WTC11 (cell line): Measurements from ENCODE around the gene HS1BP3. TPM values are rescaled to one million over a fixed set of nuclear protein-coding genes. Genes with fewer than 3 reads are reported as not detected.

ENCODE experiments used
- ATAC-seq: fragments of 200-7000 bp; cut with Tn5 transposase; 2 replicates; pipeline ENCODE4 v1.10.0; 2021; ENCODE audit warnings: mild to moderate bottlenecking, moderate library complexity
- CTCF ChIA-PET: fragments of 300-600 bp; sonication (Branson Sonifier 250); formaldehyde crosslinking; loops from one replicate; lab custom pipeline; 2021; ENCODE audit warnings: antibody characterized with exemption; lab: Charles Lee
- POLR2A ChIA-PET: fragments of 350-600 bp; sonication (Branson Sonifier 250); formaldehyde crosslinking; loops from one replicate; lab custom pipeline; 2021; ENCODE audit warnings: antibody characterized with exemption; lab: Charles Lee
- DNase-seq: peaks from one replicate; pipeline ENCODE4 v3.0.0; 2021; ENCODE audit warnings: low spot score
- H3K27ac Mint-ChIP-seq: 2 replicates; pipeline ENCODE4 v1.8.0; 2021; ENCODE audit warnings: mixed read lengths
- H3K27me3 Mint-ChIP-seq: 2 replicates; pipeline ENCODE4 v1.8.0; 2021; ENCODE audit warnings: low read depth, mild to moderate bottlenecking, moderate library complexity, mixed read lengths
- H3K36me3 Mint-ChIP-seq: 2 replicates; pipeline ENCODE4 v1.8.0; 2021; ENCODE audit warnings: mixed read lengths
- H3K4me1 Mint-ChIP-seq: 2 replicates; pipeline ENCODE4 v1.8.0; 2022; ENCODE audit warnings: mixed read lengths
- H3K4me3 Mint-ChIP-seq: 2 replicates; pipeline ENCODE4 v1.8.0; 2021; ENCODE audit warnings: mild to moderate bottlenecking, moderate library complexity, mixed read lengths
- H3K9me3 Mint-ChIP-seq: 2 replicates; pipeline ENCODE4 v1.8.0; 2021; ENCODE audit warnings: mixed read lengths
- ATF1 ChIP-seq: sonication (generic); formaldehyde crosslinking; IDR thresholded peaks from 2 replicates; pipeline ENCODE4 v1.8.1; 2023; ENCODE audit warnings: mild to moderate bottlenecking, moderate library complexity, missing genetic modification reagents
- CDX4 ChIP-seq: fragments of 250-450 bp; sonication (Bioruptor Pico); IDR thresholded peaks from 2 replicates; pipeline ENCODE4 v1.9.0; 2021; ENCODE audit warnings: moderate library complexity, mild to moderate bottlenecking, inconsistent platforms, borderline replicate concordance
- CREM ChIP-seq: sonication (generic); formaldehyde crosslinking; IDR thresholded peaks from 2 replicates; pipeline ENCODE4 v1.8.1; 2022; ENCODE audit warnings: mild to moderate bottlenecking, missing genetic modification reagents, moderate library complexity
- ETV6 ChIP-seq: sonication (generic); formaldehyde crosslinking; IDR thresholded peaks from 2 replicates; pipeline ENCODE4 v1.8.1; 2022; ENCODE audit warnings: mild to moderate bottlenecking, missing genetic modification reagents
- FOXK1 ChIP-seq: sonication (generic); formaldehyde crosslinking; IDR thresholded peaks from 2 replicates; pipeline ENCODE4 v1.8.0; 2022; ENCODE audit warnings: mild to moderate bottlenecking, moderate library complexity, missing genetic modification reagents
- FOXP1 ChIP-seq: sonication (generic); formaldehyde crosslinking; IDR thresholded peaks from 2 replicates; pipeline ENCODE4 v1.8.0; 2022; ENCODE audit warnings: missing genetic modification reagents, mild to moderate bottlenecking, moderate library complexity, borderline replicate concordance
- FOXP4 ChIP-seq: sonication (generic); formaldehyde crosslinking; IDR thresholded peaks from 2 replicates; pipeline ENCODE4 v1.8.0; 2022; ENCODE audit warnings: mild to moderate bottlenecking, missing genetic modification reagents
- GTF2I ChIP-seq: fragments of 250-450 bp; sonication (Bioruptor Pico); conservative IDR thresholded peaks from 2 replicates; pipeline ENCODE4 v1.4.0; 2021; ENCODE audit warnings: mild to moderate bottlenecking
- JAZF1 ChIP-seq: fragments of 250-450 bp; sonication (Bioruptor Pico); IDR thresholded peaks from 2 replicates; pipeline ENCODE4 v1.9.0; 2021; ENCODE audit warnings: moderate library complexity, mild to moderate bottlenecking, inconsistent platforms
- MXD4 ChIP-seq: fragments of 250-450 bp; sonication (Bioruptor Pico); IDR thresholded peaks from 2 replicates; pipeline ENCODE4 v1.8.0; 2021; ENCODE audit warnings: mild to moderate bottlenecking, moderate library complexity, borderline replicate concordance
- NFATC4 ChIP-seq: fragments of 250-450 bp; sonication (Bioruptor Pico); IDR thresholded peaks from 2 replicates; pipeline ENCODE4 v1.9.0; 2021; ENCODE audit warnings: mild to moderate bottlenecking
- OVOL2 ChIP-seq: fragments of 250-450 bp; sonication (Bioruptor Pico); IDR thresholded peaks from 2 replicates; pipeline ENCODE4 v1.9.0; 2021; ENCODE audit warnings: mild to moderate bottlenecking, borderline replicate concordance
- SP1 ChIP-seq: sonication (generic); formaldehyde crosslinking; conservative IDR thresholded peaks from 2 replicates; pipeline ENCODE4 v1.8.1; 2022; ENCODE audit warnings: missing genetic modification reagents
- TEAD4 ChIP-seq: sonication (generic); formaldehyde crosslinking; IDR thresholded peaks from 2 replicates; pipeline ENCODE4 v1.8.0; 2022; ENCODE audit warnings: mild to moderate bottlenecking, missing genetic modification reagents
- ZNF423 ChIP-seq: fragments of 250-450 bp; sonication (Bioruptor Pico); IDR thresholded peaks from 2 replicates; pipeline ENCODE4 v2.1.2; 2022; ENCODE audit warnings: mild to moderate bottlenecking, moderate library complexity
- total RNA-seq: library from RNA; stranded (reverse); gene quantifications from 3 replicates; pipeline ENCODE4 v1.2.3, GENCODE V29; 2021

HS1BP3 gene
- total RNA-seq, 1 experiment from 2014 or later = 17.9 TPM

- TF ChIP-seq FOXP4 = no peak
- TF ChIP-seq ETV6 (CRISPR knock-in tag) = no peak
- no peak for TF ChIP-seq FOXK1 (CRISPR knock-in tag)
- TF ChIP-seq GTF2I = no peak
- TF ChIP-seq ATF1 (CRISPR knock-in tag) = no peak
- TF ChIP-seq OVOL2 (CRISPR knock-in tag) = no peak
- TF ChIP-seq ZNF423 (CRISPR knock-in tag) = no peak
- TF ChIP-seq TEAD4 = no peak
- TF ChIP-seq MXD4 (CRISPR knock-in tag) = no peak
- no peak for TF ChIP-seq JAZF1 (CRISPR knock-in tag)
- no peak for TF ChIP-seq CREM (CRISPR knock-in tag)
- no peak for TF ChIP-seq CDX4 (CRISPR knock-in tag)
- no peak for TF ChIP-seq NFATC4
Observed at GRCh38 chr2:20568501-20569463, 82.1 kb downstream of the HS1BP3 start (continued).

DNA sequence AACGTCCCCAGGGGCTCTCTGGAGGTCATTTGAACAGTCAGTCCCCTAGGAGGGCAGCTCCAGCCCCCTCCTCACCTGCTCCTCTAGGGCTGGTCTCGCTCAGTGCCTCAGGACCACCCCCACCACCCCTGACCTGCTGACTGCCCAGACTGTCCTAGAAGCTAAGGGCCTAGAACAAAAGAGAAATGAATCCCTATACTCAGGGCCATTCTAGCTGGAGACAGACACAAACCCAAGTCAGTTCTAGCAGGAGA is 83.0 kb downstream of the HS1BP3 start:
- ChIA-PET POLR2A (interaction anchor here (2.2 kb wide), 1 partner anchor 121 kb away, joined by 9 read pairs; the partner anchor contains the start of gene RHOB), CTCF (interaction anchor here (1.2 to 1.5 kb wide), 3 partner anchors 62 to 84 kb away, joined by 3 to 4 read pairs (median 4); partner anchors contain the start of gene HS1BP3)
- no peak; the same call in 1 of the 2 replicates for ATAC-seq
- DNase-seq = no peak
- Mint-ChIP-seq H3K9me3 (no peaks in the 10 kb centered on the region), H3K4me3 (no peak overlapping the region), H3K27me3 (peaks cover 3% of the 10 kb centered on the region; the same call in 1 of the 2 replicates), H3K27ac (no peak overlapping the region), H3K36me3 (no peaks in the 10 kb centered on the region), H3K4me1 (peaks cover 18% of the 10 kb centered on the region)
- TF ChIP-seq FOXP1 (CRISPR knock-in tag) (peak; percentile 47; the same call in 1 of the 2 replicates), SP1 (CRISPR knock-in tag) (no peak)

Other genes starting within 250 kb of the HS1BP3 start
- 20.4 to 23.2 TPM (median 22.7 TPM) in 3 replicates for gene RHOB, start 204.0 kb downstream of the HS1BP3 start, total RNA-seq
- gene GDF7, start 16.0 kb upstream of the HS1BP3 start, total RNA-seq = 0.18 to 0.55 TPM (median 0.23 TPM) in 3 replicates
- gene LDAH, start 172.0 kb upstream of the HS1BP3 start, total RNA-seq = 16.1 to 20.5 TPM (median 17.7 TPM) in 3 replicates